Gastrocnemius medialis (tissue), 4 donors: ENCODE data around the gene SLC35F6. TPM values are rescaled to one million over a fixed set of nuclear protein-coding genes. Genes with fewer than 3 reads are reported as not detected.

Experiments
- ATAC-seq, 2 donors: fragments of 150-250 bp; one replicate each; pipeline ENCODE4 v1.9.1; 2016
- DNase-seq, 2 donors: peaks; one replicate each; pipeline ENCODE4 v3.0.0-alpha.2; 2019
- H3K27ac ChIP-seq, 4 donors: fragments of 200-600 bp; sonication (generic); 1 replicate in 1 of 4; 2 replicates in 3 of 4; pipeline ENCODE4 v1.5.1; 2016 to 2018; ENCODE audit warnings: mild to moderate bottlenecking in 2 of 4, moderate library complexity in 1 of 4
- H3K27me3 ChIP-seq, 3 donors: fragments of 200-600 bp; sonication (generic) in 2 of 3; 1 replicate in 1 of 3; 2 replicates in 2 of 3; pipeline versions ENCODE4 v1.5.1 to v1.6.0; 2016 to 2019; ENCODE audit warnings: mild to moderate bottlenecking in 1 of 3, moderate library complexity in 1 of 3
- H3K36me3 ChIP-seq, 2 donors: fragments of 200-600 bp; sonication (generic) in 1 of 2; one replicate each; pipeline ENCODE4 v1.5.1; 2017 to 2018
- H3K4me1 ChIP-seq, 2 donors: fragments of 200-600 bp; sonication (generic) in 1 of 2; one replicate each; pipeline ENCODE4 v1.5.1; 2016 to 2017; ENCODE audit warnings: mild to moderate bottlenecking in 2 of 2
- H3K4me3 ChIP-seq, 4 donors: fragments of 200-600 bp; sonication (generic) in 3 of 4; 1 replicate in 1 of 4; 2 replicates in 3 of 4; pipeline ENCODE4 v1.5.1; 2016 to 2019; ENCODE audit warnings: mild to moderate bottlenecking in 2 of 4
- H3K9me3 ChIP-seq, 3 donors: fragments of 200-600 bp; sonication (generic) in 2 of 3; 1 replicate in 1 of 3; 2 replicates in 2 of 3; pipeline ENCODE4 v1.5.1; 2016 to 2019
- CTCF ChIP-seq, 5 experiments: fragments of 450-650 bp in 3 of 5; fragments of 200-600 bp in 2 of 5; sonication (generic) in 2 of 5; IDR thresholded peaks in 4 of 5; conservative IDR thresholded peaks in 1 of 5; 1 replicate in 4 of 5; 2 replicates in 1 of 5; pipeline ENCODE4 v1.5.1; 2016 to 2019; ENCODE audit warnings: antibody characterized with exemption in 5 of 5, mild to moderate bottlenecking in 3 of 5, moderate library complexity in 3 of 5
- POLR2A ChIP-seq, 2 donors: fragments of 450-650 bp; IDR thresholded peaks; one replicate each; pipeline ENCODE4 v1.6.1; 2017; ENCODE audit warnings: antibody characterized with exemption in 2 of 2, mild to moderate bottlenecking in 2 of 2, moderate library complexity in 2 of 2
- in situ Hi-C, 4 donors: fragments of 200-750 bp; cut with MboI; loops; one replicate each; pipeline versions ENCODE4 v1.15.0 to v1.8.0; 2017; ENCODE audit warnings: low sequenced_read_pairs in 4 of 4
- intact Hi-C: fragments of 100-400 bp; cut with DNase I; formaldehyde crosslinking; loops from one replicate; pipeline ENCODE4 v1.15.1; 2023; ENCODE audit warnings: low total_unique reads
- total RNA-seq, 4 donors: library from RNA; depleted of rRNA; stranded (reverse); fragments of >200 nt; gene quantifications; one replicate each; pipeline versions ENCODE4 v1.1.0 to v1.2.3, GENCODE V29; 2016

The SLC35F6 gene
- total RNA-seq, 4 donors from 2014 or later: 37.8 to 54.5 (median 45.9) TPM

DNA sequence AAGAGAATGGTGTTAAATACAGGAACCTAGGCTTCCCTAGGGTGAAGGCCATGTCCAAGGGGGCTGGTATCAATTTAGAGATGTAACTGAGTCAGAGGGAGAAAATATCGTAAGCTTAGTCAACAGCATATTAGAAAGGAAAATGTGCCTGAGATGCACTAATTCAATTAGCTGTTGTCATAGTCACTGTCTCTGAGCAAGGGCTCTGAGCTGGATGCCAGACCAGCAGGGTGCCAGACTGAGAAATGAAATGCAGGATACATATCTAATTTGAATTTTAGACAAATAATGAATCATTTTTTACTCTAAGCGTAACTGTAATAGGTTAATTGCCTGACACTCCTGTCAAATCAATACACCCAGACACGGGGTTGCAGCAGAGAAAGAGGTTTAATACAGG is 11.4 kb upstream of the SLC35F6 start:
- in situ Hi-C loops: no loop called here
- intact Hi-C loops: no loop called here
- DNase-seq: no peak
- peaks cover 0 to 2% of the 10 kb centered on the region in 2 donors for H3K4me1 ChIP-seq
- no peak overlapping the region for H3K4me3 ChIP-seq
- TF ChIP-seq CTCF (IDR thresholded peaks at IDR 0.05 in 4 of 5, conservative IDR thresholded peaks at IDR 0.05 in 1 of 5) (no peak), POLR2A (IDR thresholded peaks at IDR 0.05) (no peak)
- H3K36me3 ChIP-seq: no peaks in the 10 kb centered on the region
- no peak overlapping the region for H3K27ac ChIP-seq
- no peaks in the 10 kb centered on the region for H3K27me3 ChIP-seq
- no peaks in the 10 kb centered on the region for H3K9me3 ChIP-seq
- ATAC-seq: no peak

DNA sequence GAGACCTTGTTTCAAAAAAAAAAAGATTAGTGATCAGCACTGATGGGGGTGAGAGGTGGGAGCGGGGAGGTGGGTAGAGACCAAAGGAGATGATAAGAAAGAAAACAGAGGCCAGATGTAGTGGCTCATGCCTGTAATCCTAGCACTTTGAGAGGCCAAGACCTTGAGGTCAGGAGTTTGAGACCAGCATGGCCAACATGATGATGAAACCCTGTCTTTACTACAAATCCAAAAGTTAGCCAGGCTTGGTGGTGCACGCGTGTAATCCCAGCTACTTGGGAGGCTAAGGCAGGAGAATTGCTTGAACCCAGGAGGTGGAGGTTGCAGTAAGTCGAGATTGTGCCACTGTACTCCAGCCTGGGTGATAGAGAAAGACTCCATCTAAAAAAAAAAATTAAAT is 9.5 kb upstream of the SLC35F6 start:
- H3K27ac ChIP-seq: no peak overlapping the region
- H3K27me3 ChIP-seq: no peaks in the 10 kb centered on the region
- no peak for ATAC-seq
- TF ChIP-seq POLR2A (IDR thresholded peaks at IDR 0.05) (no peak), CTCF (IDR thresholded peaks at IDR 0.05 in 4 of 5, conservative IDR thresholded peaks at IDR 0.05 in 1 of 5) (no peak)
- no peaks in the 10 kb centered on the region for H3K36me3 ChIP-seq
- intact Hi-C loops (no loop called here), in situ Hi-C loops (no loop called here)
- DNase-seq: no peak
- peaks cover 13 to 16% of the 10 kb centered on the region in 2 donors for H3K4me1 ChIP-seq
- no peak overlapping the region for H3K4me3 ChIP-seq
- H3K9me3 ChIP-seq: no peaks in the 10 kb centered on the region

GRCh38 chr2:26754972-26755670 is 9.0 kb upstream of the SLC35F6 start:
- TF ChIP-seq POLR2A (IDR thresholded peaks at IDR 0.05): no peak
- TF ChIP-seq CTCF (IDR thresholded peaks at IDR 0.05 in 4 of 5, conservative IDR thresholded peaks at IDR 0.05 in 1 of 5): no peak
- H3K27ac ChIP-seq: no peak overlapping the region
- H3K9me3 ChIP-seq: no peaks in the 10 kb centered on the region
- intact Hi-C loops (no loop called here), in situ Hi-C loops (no loop called here)
- no peaks in the 10 kb centered on the region for H3K27me3 ChIP-seq
- H3K4me1 ChIP-seq: peaks cover 13 to 16% of the 10 kb centered on the region in 2 donors
- DNase-seq: no peak
- no peaks in the 10 kb centered on the region for H3K36me3 ChIP-seq
- H3K4me3 ChIP-seq: no peak overlapping the region
- ATAC-seq: no peak

DNA sequence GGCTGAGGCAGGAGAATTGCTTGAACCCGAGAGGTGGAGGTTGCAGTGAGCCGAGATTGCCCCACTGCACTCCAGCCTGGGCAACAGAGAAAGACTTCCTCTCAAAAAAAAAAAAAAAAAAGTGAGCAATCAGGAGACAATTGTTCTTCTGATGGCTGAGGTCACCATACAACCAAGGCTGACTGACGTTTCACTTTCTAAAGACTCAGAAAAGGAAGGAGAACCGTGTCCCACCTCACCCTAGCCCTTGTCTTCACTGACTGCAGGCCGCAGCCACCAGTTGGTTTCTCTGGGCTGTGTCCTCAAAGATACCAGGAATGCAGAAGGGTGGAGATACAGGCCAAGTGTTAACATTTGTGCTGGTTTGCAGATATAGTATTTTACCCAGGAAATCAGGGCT is 7.7 kb upstream of the SLC35F6 start:
- Histone ChIP-seq H3K27ac (peak overlapping the region in 2 of 4 donors; percentile 29 to 56), H3K27me3 (no peaks in the 10 kb centered on the region), H3K36me3 (no peaks in the 10 kb centered on the region), H3K4me3 (no peak overlapping the region), H3K4me1 (peaks cover 13 to 16% of the 10 kb centered on the region in 2 donors), H3K9me3 (no peaks in the 10 kb centered on the region)
- ATAC-seq (no peak), DNase-seq (no peak)
- TF ChIP-seq CTCF (IDR thresholded peaks at IDR 0.05 in 4 of 5, conservative IDR thresholded peaks at IDR 0.05 in 1 of 5) (no peak), POLR2A (IDR thresholded peaks at IDR 0.05) (no peak)
- intact Hi-C loops (no loop called here), in situ Hi-C loops (no loop called here)
